Naive B cell (primary cell): ENCODE data around the gene CCDC181. TPM values are rescaled to one million over a fixed set of nuclear protein-coding genes. Genes with fewer than 3 reads are reported as not detected.

ENCODE experiments used
- ATAC-seq, 2 donors: fragments of 150-1000 bp; cut with Tn5 transposase; 2 replicates each; pipeline ENCODE4 v1.10.0; 2021; ENCODE audit warnings: low read depth in 2 of 2, mild to moderate bottlenecking in 2 of 2, moderate library complexity in 2 of 2
- DNase-seq: peaks from one replicate; pipeline ENCODE4 v3.0.0; 2022
- H3K27ac Mint-ChIP-seq, 6 donors: one replicate each; pipeline ENCODE4 v1.8.0; 2020 to 2022; ENCODE audit warnings: mild to moderate bottlenecking in 6 of 6, mixed read lengths in 6 of 6, moderate library complexity in 5 of 6, inconsistent platforms in 2 of 6
- H3K27me3 Mint-ChIP-seq, 3 donors: one replicate each; pipeline ENCODE4 v1.8.0; 2021 to 2022; ENCODE audit warnings: mixed read lengths in 3 of 3, mild to moderate bottlenecking in 1 of 3
- H3K36me3 Mint-ChIP-seq, 2 donors: one replicate each; pipeline ENCODE4 v1.8.0; 2020 to 2022; ENCODE audit warnings: mixed read lengths in 2 of 2, inconsistent platforms in 1 of 2, mild to moderate bottlenecking in 1 of 2
- H3K4me1 Mint-ChIP-seq, 3 donors: one replicate each; pipeline ENCODE4 v1.8.0; 2020 to 2022; ENCODE audit warnings: mixed read lengths in 3 of 3, inconsistent platforms in 1 of 3, mild to moderate bottlenecking in 1 of 3, moderate library complexity in 1 of 3
- H3K4me3 Mint-ChIP-seq, 8 donors: one replicate each; pipeline ENCODE4 v1.8.0; 2020 to 2022; ENCODE audit warnings: mild to moderate bottlenecking in 8 of 8, mixed read lengths in 8 of 8, moderate library complexity in 8 of 8, inconsistent platforms in 2 of 8
- H3K9me3 Mint-ChIP-seq, 7 donors: one replicate each; pipeline ENCODE4 v1.8.0; 2020 to 2022; ENCODE audit warnings: mixed read lengths in 7 of 7, mild to moderate bottlenecking in 5 of 7, inconsistent platforms in 2 of 7, moderate library complexity in 1 of 7
- polyA plus RNA-seq, 6 donors: library from polyadenylated mRNA; unstranded; fragments of 300-500 nt; fragmentation: Illumina TruSeq; gene quantifications; one replicate each; pipeline ENCODE4 v1.2.3, GENCODE V29; 2021; ENCODE audit warnings: low read depth in 6 of 6

Gene CCDC181
- polyA plus RNA-seq, 6 donors from 2014 or later: not detected

DNA sequence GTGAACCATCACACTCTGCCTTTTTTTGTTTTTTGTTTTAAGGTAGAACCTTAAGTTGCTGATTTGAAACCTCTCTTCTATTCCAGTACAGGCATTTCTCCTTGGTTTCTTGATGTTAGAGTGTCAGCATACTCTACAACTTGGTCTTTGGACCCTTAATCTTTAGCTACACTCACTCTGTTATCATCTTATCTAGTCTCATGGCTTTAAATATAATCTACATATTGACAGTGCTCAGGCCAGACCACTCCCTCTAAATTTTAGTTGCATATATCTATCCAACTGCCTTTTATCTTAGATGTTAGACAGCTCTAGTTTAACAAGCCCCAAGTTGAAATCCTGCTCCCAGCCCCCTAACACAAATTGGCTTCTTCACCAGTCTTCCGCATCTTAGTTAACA lies 81.8 kb downstream of the CCDC181 start:
- DNase-seq (no peak), ATAC-seq (no peak)
- Mint-ChIP-seq H3K36me3 (peaks cover 4 to 6% of the 10 kb centered on the region in 2 donors), H3K27me3 (no peaks in the 10 kb centered on the region), H3K9me3 (peaks cover 0 to 5% (median 1%) of the 10 kb centered on the region in 7 donors), H3K27ac (no peak overlapping the region), H3K4me3 (no peak overlapping the region), H3K4me1 (peaks cover 5 to 7% (median 6%) of the 10 kb centered on the region in 3 donors)

Other genes with a start within 250 kb of the CCDC181 start
- gene NME7, start 59.7 kb downstream of the CCDC181 start, polyA plus RNA-seq: 10 to 100 TPM in 4 of 6 donors, 1 to 10 TPM in 2; 2.6 to 19.2 (median 11.0) TPM
- gene BLZF1, start 59.3 kb downstream of the CCDC181 start, polyA plus RNA-seq: 10 to 100 TPM; 10.3 to 12.6 (median 11.0) TPM
- 1 to 10 TPM in 2 of 6 donors, under 1 TPM in 4; 0.36 to 1.4 (median 0.79) TPM for gene SLC19A2, start 58.5 kb upstream of the CCDC181 start, polyA plus RNA-seq
- gene F5, start 159.0 kb upstream of the CCDC181 start, polyA plus RNA-seq: under 1 TPM in 1 of 6 donors, not detected in 5; 0.06 TPM
- 1 to 10 TPM in 3 of 6 donors, under 1 TPM in 2, not detected in 1; 0.27 to 3.5 (median 1.6) TPM for gene SELP, start 202.7 kb upstream of the CCDC181 start, polyA plus RNA-seq